Hypothalamus (tissue), 51 donors: ENCODE results near the gene XYLT1.
A peak's percentile ranks its signal among the peaks of the same experiment; 100 is the strongest.
"Not testable (repeated sequence)": the region's sequence is repeated elsewhere in the genome, so short reads cannot be mapped to it uniquely, and the experiment has no call there.

Experiments
- DNase-seq, 51 donors: peaks; one replicate each; lab custom pipeline; 2025; lab: John Stamatoyannopoulos, UW

XYLT1 gene, protein sequence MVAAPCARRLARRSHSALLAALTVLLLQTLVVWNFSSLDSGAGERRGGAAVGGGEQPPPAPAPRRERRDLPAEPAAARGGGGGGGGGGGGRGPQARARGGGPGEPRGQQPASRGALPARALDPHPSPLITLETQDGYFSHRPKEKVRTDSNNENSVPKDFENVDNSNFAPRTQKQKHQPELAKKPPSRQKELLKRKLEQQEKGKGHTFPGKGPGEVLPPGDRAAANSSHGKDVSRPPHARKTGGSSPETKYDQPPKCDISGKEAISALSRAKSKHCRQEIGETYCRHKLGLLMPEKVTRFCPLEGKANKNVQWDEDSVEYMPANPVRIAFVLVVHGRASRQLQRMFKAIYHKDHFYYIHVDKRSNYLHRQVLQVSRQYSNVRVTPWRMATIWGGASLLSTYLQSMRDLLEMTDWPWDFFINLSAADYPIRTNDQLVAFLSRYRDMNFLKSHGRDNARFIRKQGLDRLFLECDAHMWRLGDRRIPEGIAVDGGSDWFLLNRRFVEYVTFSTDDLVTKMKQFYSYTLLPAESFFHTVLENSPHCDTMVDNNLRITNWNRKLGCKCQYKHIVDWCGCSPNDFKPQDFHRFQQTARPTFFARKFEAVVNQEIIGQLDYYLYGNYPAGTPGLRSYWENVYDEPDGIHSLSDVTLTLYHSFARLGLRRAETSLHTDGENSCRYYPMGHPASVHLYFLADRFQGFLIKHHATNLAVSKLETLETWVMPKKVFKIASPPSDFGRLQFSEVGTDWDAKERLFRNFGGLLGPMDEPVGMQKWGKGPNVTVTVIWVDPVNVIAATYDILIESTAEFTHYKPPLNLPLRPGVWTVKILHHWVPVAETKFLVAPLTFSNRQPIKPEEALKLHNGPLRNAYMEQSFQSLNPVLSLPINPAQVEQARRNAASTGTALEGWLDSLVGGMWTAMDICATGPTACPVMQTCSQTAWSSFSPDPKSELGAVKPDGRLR

DNA sequence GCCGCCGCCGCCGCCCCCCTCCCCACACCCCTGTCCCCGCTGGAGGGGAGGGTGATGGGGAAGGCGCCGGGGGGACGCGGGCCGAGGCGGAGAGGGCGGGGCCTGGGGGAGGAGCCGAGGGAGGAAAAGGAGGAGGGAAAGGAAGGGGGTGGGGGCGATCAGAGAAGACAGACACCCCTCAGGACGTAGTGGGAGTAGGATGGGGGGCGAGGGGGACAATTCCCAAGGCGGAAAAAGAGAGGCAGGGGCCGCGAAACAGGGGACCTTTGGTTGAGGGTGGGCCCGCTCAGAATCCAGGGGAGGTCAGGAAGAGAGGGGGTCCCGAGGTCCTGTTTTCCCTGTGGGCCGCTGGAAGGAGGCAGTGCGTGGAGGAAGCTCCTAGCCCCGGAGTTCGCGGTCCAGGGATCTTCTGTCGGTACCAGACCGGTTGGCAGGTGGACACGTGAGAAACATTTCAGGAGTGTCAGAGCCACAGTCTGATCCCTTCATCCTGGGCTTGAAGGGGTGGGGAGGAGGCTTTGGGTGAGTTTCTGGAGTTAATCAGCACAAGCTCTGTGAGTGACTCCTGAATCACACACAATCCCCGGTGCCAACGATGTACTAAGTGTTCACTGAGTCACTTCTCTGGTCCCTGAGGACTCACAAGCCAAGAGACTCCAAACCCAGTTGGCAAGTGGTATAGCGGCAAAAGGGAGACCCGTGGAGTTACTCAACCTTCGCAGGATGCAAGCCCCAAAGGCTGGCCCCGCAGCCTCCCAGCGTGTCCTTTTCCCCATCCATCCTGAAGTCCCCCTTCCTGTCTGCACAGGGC is at the start of gene XYLT1:
Gene XYLT1 (minus strand): TSS at position 53 of the 811 bp plus-strand sequence. CDS start 164 bp downstream, outside the sequence.
- peak in 28 of 51 donors; percentile 17 to 75 (median 38) for DNase-seq

DNA sequence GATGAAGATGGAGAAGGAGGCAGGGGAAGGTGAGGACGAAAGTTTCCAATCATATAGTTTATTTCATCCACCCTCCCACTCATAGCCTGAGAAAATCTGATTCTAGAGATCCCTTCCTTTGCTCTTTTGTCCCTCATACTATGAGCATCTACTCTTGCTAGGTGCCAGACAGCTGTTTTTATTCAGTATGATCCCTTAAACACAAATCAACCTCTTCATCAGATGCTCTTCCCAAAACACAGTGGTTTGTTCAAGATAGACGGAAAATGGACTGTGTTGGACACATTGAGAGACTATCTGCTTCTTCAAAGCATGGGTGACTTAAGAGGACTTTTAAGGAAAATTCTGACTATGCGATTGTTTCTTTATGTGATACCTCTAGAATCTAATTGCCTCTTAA is 49.4 kb upstream of the XYLT1 start:
- no peak for DNase-seq

DNA sequence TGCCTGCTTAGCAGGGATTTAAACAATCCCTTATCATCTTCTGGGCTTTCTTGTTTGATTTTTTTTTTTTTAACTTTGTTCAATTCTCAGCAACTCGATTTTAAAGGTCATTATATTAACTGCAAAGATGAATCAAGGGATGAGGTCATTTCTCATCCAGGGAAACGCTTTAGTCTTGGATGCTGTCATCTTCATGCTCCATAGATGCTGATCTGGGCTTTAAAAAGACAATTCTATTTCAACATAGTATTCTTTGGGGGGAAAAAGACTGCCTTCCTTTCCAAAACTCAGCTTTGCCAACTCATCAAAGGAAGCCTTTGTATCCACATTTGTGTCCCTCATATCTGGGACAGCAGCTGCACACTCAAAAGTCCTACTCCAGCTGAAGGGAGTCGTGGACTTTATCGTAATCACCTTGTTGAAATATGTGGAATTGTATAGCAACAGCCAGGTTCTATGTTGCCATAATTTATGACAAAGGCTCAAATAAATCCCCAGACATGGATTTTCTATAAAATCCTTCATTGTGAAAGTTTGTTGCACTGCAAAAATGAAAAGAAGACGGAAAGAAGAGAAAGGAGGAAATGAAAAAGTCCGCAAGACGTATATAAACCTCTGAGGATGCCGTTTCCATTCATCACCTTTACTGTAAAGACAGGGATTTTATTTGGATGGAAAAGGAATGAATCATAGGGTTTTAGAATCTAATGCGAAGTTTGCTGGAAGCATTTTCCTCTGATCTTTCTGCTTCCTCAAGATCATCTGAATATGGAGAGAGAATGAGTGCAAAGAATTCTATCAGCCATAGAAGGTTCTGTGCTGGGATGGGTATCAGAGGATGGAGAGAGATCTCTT is 48.6 kb upstream of the XYLT1 start:
- DNase-seq: no peak

DNA sequence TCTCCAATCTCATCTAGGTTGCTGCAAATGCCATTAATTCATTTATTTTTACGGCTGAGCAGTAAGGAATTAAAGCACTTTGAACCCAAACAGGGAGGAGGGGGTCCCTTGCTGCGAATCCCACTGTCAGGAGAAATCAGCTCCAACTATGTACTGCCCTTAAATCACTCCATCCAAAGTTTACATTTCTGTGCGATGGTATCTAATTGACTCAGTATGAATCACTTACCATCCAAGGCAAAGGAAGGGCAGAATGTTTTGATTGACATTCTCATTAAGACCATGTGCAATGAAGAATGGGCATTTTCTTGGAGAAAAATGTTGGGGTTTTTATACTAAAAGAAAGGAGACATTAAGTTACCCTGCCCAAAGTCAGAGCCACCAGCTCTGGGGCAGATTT is 47.7 kb upstream of the XYLT1 start:
- no peak for DNase-seq

DNA sequence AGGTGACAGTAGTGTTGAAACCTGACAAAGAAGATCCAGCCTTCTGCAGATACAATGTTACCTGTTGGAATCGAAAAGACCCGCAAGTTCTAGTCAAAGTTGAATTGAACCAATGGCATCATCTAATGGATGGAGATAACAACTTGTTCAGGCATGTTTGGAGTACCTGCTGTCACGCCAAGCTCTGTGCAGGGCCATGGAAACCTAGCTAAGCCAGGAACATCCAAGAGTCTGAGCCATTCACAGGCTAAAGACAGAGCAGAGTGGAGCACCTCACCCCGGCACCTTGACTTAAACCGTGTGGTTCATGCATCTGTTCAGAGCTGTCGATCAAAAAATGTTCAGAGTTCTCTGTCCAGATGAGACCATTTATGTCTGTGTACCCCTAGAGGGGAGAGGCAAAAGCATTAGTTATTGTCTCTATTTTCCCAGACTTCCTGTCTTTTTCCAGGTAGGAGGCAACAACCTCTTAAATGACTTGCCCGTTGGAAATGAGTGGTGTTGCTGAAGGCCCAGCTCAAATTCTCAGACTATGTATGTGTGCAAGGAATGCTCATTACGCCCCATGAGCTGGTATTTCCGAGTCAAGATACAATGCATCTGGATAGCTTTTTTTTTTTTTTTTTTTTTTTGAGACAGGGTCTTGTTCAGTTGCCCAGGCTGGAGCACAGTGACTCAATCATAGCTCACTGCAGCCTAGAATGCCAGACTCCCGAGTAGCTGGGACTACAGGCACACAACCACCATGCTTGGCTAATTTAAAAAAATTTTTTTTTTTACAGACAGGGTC is 44.9 kb upstream of the XYLT1 start:
- no peak for DNase-seq

DNA sequence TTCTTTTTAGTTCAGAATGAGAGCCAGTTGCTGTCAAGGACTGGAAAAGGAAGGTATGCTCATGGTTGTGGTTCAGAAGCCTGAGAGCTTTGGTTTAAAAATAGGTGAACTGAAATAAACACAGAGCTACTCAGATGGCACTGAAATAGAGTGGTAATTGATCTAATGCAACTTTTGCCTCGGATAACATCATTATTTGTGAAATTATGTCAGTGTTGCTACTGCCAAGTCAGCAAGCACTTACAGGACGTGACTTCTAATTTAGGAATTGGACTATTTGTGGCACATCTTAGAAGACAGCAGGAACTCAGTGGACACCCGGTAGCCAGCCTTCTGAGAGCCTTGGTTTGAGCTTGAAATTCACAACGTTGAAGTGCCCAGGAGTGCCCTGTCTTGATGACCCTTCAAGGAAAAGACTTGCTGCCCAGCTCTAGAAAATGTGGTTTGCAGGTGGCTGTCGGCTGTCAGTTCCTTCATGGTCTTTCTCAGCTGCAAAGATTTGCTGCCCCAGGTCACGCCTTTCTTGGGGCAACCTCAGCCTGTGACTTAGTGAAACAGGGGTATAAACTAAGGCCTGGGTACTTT is 42.0 kb upstream of the XYLT1 start:
- DNase-seq: no peak

DNA sequence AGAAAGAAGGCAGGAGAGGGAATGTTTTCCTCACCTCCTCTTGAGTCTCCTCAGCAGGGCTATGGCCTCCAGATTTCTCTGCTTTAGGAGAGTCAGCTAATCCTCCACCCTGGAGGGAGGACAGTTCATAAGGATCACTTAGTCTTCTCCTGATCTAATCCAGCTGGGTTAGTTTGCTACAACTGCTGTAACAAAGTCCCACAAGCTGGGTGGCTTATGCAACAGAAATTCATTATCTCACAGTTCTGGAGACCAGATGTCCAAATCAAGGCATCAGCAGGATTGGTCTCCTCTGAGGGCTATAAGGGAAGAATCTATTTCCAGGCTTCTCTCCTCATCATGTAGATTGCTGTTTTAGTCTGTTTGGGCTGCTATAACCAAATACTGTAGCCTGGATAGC is 40.6 kb upstream of the XYLT1 start:
- no peak for DNase-seq

DNA sequence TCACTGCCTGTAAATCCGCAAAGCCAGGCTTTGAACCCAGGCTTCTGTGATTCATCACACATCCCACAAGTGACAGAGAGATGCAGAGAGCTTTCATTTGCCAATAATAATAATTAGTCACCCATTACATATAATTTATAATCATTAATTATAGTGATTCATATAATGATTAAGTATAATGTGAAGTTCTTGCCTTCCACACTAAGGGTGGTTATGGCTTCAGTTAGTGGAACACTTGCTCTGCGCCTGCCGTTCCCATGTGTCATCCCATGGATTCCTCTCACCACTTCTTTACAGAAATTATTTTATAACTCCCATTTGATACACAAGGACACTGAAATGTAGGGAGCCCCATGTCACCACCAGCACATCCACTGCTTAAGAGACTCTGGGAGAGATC is 39.8 kb upstream of the XYLT1 start:
- no peak for DNase-seq

DNA sequence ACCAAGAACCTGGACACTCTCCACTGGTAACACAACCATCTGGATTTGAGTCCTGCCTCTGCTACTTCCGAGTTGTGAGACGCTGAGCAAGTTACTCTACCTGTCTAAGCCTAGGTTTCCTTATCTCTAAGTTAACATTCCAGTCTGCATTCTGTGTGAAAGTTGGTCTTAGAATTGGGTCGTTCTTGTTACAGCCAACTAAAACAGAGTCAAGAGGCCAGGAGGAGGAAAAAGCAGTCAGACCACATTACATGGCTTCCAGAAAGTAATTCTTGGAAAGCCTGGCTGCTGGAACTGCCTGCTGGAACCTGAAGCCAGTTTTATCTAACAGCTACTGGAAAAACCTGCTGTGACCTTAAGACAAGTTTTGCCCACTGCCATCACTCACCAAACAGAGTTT is 38.4 kb upstream of the XYLT1 start:
- no peak for DNase-seq

DNA sequence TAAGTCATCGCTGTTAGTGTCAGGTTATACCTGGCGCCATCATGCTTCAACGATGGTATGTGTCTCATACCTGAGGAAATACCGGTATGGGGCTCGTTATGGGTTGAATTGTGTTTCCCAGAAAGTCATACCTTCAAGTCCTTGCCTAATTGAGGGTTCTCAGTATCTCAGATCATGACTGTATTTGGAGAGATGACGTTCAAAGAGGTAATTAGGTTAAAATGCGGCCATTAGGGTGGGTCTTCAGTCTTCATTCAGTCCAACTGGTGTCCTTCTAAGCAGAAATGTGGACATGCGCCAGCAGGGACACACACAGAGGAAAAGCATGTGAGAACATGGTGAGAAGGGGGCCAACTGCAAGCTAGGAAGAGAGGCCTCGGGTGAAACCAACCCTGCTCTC is 37.5 kb upstream of the XYLT1 start:
- no peak for DNase-seq

DNA sequence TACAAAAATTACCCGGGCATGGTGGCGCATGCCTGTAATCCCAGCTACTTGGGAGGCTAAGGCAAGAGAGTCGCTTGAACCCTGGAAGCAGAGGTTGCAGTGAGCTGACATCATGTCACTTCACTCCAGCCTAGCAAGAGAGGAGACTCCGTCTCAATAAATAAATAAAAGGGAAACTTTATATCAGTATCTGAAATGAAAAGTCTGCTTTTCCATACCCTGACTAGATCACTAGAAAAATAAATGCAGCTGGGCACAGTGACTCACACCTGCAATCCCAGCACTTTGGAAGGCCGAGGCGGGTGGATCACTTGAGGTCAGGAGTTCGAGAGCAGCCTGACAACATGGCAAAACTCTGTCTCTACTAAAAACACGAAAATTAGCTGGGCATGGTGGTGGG is 36.8 kb upstream of the XYLT1 start:
- DNase-seq: not testable (repeated sequence)

DNA sequence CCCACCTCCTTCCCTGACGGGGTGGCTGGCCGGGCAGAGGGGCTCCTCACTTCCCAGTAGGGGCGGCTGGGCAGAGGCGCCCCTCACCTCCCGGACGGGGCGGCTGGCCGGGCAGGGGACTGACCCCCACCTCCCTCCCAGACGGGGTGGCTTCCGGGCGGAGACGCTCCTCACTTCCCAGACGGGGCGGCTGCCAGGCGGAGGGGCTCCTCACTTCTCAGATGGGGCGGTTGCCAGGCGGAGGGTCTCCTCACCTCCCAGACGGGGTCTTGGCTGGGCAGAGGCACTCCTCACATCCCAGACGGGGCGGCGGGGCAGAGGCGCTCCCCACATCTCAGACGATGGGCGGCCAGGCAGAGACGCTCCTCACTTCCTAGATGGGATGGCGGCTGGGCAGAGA is 35.1 kb upstream of the XYLT1 start:
- DNase-seq: not testable (repeated sequence)

DNA sequence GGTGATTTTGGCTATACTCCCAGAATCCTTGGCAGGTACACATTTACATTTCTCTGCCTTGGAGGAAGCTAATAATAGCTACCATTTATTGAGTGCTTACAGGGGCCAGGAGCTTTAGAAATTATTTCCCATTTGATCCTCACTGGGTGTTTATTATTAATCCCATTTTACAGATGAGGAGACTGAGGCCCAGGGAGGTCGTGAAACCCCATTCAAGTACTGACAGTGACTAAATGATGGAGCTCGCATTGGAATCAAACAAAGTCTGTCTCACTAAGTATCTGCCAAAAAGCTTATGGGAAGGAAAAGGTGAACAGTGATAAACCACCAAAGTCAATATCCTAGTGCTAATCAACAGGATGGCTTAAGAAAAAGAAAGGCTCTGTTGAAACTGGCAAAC is 33.3 kb upstream of the XYLT1 start:
- DNase-seq: no peak

DNA sequence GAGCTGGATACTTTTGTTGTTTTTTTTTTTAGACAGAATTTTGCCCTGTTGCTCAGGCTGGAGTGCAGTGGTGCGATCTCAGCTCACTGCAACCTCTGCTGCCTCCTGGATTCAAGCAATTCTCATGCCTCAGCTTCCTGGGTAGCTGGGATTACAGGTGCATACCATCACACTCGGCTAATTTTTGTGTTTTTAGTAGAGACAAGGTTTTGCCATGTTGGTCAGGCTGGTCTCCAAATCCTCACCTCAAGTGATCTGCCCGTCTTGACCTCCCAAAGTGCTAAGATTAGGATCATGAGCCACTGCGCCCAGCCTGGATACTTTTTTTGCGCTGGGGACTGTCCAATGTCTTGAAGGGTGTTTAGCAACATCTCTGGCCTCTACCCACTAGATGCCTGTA is 32.6 kb upstream of the XYLT1 start:
- no peak for DNase-seq

DNA sequence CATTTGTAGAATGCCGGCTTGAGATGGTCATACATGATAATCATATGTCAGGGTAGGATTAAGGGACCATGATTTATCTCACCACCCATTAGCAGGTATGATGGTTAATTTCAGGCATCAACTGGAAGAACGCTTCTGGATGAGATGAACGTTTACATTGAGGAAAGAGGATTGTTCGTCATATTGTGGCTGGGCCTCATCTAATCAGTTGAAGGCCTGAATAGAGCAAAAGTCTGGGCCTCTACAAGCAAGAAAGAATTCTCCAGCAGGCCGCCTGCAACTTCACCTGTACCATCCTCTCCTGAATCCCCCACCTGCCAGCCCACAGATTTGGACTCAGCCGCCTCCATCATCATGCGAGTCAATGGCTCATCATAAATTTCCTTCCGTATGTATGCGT is 30.6 kb upstream of the XYLT1 start:
- DNase-seq: no peak

DNA sequence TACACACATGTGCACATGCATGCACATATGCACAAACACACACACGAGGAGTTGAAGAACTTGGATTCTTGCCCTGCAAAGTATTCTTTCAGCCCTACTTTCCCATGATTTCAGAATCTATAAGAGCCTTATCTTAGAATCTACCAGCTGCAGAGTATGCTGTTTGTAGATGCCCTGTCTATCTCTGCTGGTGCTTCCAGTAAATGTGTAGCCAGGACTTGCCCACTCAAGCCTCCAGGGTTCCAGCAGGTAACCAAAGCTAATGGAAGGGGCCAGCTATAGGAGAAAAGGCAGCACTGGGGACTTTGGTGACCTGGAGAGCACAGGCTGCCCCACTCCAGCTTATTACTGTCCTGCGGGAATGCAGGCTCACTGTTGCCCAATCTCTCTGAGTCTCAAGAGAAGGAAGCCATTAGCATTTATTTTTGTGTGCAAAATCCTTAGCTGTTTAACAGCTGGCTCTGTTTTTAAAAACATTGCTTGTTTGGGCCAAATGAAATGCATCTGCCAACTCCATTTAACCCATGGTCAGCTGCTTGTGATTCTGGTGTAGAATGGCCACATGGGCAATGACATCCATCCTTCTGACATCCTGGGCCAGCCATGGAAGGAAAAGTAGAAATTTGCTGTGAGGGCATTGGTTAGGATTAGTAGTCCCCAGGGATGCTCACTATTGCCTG is 28.6 kb upstream of the XYLT1 start:
- no peak for DNase-seq

DNA sequence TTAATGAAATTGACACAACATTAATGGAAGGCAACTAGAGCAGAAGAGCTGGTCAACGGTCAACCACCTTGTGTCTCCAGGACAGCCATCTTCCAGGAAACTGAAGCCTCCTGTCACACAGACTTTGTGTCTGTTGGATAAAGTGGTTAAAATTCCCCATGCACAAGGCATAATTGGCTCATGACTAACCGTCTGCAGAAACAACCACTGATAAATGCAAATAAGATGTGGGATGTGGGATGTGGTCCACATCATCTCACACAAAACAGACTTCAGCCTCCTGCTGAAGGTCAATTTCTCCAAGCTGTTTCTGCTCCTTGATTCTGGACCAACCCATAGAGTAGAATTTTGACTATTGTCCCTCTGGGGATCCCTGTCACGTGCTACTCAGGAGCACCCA is 26.9 kb upstream of the XYLT1 start:
- DNase-seq: no peak

DNA sequence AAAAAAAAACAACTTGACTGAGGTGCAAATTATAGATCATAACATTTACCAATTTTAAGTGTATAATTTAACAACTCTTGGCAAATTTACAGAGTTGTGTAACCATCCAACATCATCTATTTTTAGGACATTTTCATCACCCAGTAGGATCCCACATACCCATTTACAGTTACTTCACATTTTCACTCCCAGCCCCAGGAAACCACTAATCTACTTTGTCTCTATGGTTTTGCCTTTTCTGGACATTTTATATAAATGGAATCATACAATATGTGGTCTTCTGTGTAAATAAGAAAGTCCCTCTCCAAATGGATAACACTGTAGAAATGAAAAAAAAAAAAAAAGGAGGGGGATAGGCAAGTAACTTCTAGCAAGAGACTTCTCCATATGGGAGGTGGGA is 26.1 kb upstream of the XYLT1 start:
- no peak for DNase-seq
